ENCODE measurements around the gene OR13C5. TPM values are rescaled to one million over a fixed set of nuclear protein-coding genes. Genes with fewer than 3 reads are reported as not detected.

OR13C5 gene
- total and polyA plus RNA-seq, 4 donors, result not detected

DNA sequence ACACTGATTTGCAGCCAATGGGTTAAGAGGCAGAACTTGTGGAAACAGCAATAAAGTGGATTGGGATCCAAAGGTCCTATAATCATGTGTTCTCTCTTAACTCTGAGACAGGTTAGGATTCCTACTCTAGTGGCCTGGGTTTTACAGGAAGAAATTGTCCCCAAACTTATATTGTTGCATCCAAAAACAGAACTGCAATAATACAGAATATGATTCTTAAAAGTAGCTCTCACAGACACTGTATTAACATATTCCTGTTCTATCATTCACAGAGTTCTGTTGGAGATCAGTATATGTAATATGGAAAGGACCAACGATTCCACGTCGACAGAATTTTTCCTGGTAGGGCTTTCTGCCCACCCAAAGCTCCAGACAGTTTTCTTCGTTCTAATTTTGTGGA, 30.3 kb downstream of the OR13C5 start, which contains the start of gene OR13C8:
TSS of gene OR13C8 (plus strand) at position 301 of the 400 bp plus-strand sequence. CDS start at position 301, 0 bp downstream.
- H3K27me3 ChIP-seq (ENCODE audit: control insufficient read depth in 4 of 4, insufficient read depth in 4 of 4, low read length in 3 of 4), result no peaks in the 10 kb centered on the region
- no peak for DNase-seq (ENCODE audit: low spot score)
- no peak within 1 kb of the TSS for H3K9ac ChIP-seq (ENCODE audit: low read depth in 1 of 2, low read length in 2 of 2)
- H3K4me1 ChIP-seq (ENCODE audit: control insufficient read depth in 4 of 4, insufficient read depth in 4 of 4, low read length in 3 of 4), result no peaks in the 10 kb centered on the region
- no peaks in the 10 kb centered on the region for H3K36me3 ChIP-seq (ENCODE audit: control insufficient read depth in 4 of 4, insufficient read depth in 3 of 4, low read depth in 1 of 4, low read length in 3 of 4)
- no peak within 1 kb of the TSS for H3K27ac ChIP-seq (ENCODE audit: low read depth in 1 of 2, low read length in 2 of 2)
- WGBS, result 82% methylated on average over 4 of the region's 4 CpGs
- peaks cover 0 to 8% (median 5%) of the 10 kb centered on the region in 4 donors for H3K9me3 ChIP-seq (ENCODE audit: control insufficient read depth in 4 of 4, low read length in 3 of 4)
- TF ChIP-seq RXRA (IDR thresholded peaks at IDR 0.05) (no peak), HNF4G (IDR thresholded peaks at IDR 0.05) (no peak), YY1 (IDR thresholded peaks at IDR 0.05) (no peak), EGR1 (IDR thresholded peaks at IDR 0.05; ENCODE audit: low read depth in 2 of 2) (no peak), FOXA2 (IDR thresholded peaks at IDR 0.05) (no peak), HNF4A (conservative IDR thresholded peaks at IDR 0.05) (no peak), TAF1 (conservative IDR thresholded peaks at IDR 0.05) (no peak), NR2F2 (IDR thresholded peaks at IDR 0.05) (no peak), JUND (IDR thresholded peaks at IDR 0.05) (no peak), FOXA1 (IDR thresholded peaks at IDR 0.05) (no peak), SP1 (IDR thresholded peaks at IDR 0.05) (no peak), RAD21 (IDR thresholded peaks at IDR 0.05) (no peak)
- TF ChIP-seq, protein P1, sequence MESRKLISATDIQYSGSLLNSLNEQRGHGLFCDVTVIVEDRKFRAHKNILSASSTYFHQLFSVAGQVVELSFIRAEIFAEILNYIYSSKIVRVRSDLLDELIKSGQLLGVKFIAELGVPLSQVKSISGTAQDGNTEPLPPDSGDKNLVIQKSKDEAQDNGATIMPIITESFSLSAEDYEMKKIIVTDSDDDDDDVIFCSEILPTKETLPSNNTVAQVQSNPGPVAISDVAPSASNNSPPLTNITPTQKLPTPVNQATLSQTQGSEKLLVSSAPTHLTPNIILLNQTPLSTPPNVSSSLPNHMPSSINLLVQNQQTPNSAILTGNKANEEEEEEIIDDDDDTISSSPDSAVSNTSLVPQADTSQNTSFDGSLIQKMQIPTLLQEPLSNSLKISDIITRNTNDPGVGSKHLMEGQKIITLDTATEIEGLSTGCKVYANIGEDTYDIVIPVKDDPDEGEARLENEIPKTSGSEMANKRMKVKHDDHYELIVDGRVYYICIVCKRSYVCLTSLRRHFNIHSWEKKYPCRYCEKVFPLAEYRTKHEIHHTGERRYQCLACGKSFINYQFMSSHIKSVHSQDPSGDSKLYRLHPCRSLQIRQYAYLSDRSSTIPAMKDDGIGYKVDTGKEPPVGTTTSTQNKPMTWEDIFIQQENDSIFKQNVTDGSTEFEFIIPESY (IDR thresholded peaks at IDR 0.05), result no peak
- TF ChIP-seq, protein P2, sequence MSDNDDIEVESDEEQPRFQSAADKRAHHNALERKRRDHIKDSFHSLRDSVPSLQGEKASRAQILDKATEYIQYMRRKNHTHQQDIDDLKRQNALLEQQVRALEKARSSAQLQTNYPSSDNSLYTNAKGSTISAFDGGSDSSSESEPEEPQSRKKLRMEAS (IDR thresholded peaks at IDR 0.05), result no peak
- TF ChIP-seq, protein P3, sequence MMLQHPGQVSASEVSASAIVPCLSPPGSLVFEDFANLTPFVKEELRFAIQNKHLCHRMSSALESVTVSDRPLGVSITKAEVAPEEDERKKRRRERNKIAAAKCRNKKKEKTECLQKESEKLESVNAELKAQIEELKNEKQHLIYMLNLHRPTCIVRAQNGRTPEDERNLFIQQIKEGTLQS (IDR thresholded peaks at IDR 0.05), result no peak
- TF ChIP-seq, protein P4, sequence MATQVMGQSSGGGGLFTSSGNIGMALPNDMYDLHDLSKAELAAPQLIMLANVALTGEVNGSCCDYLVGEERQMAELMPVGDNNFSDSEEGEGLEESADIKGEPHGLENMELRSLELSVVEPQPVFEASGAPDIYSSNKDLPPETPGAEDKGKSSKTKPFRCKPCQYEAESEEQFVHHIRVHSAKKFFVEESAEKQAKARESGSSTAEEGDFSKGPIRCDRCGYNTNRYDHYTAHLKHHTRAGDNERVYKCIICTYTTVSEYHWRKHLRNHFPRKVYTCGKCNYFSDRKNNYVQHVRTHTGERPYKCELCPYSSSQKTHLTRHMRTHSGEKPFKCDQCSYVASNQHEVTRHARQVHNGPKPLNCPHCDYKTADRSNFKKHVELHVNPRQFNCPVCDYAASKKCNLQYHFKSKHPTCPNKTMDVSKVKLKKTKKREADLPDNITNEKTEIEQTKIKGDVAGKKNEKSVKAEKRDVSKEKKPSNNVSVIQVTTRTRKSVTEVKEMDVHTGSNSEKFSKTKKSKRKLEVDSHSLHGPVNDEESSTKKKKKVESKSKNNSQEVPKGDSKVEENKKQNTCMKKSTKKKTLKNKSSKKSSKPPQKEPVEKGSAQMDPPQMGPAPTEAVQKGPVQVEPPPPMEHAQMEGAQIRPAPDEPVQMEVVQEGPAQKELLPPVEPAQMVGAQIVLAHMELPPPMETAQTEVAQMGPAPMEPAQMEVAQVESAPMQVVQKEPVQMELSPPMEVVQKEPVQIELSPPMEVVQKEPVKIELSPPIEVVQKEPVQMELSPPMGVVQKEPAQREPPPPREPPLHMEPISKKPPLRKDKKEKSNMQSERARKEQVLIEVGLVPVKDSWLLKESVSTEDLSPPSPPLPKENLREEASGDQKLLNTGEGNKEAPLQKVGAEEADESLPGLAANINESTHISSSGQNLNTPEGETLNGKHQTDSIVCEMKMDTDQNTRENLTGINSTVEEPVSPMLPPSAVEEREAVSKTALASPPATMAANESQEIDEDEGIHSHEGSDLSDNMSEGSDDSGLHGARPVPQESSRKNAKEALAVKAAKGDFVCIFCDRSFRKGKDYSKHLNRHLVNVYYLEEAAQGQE (IDR thresholded peaks at IDR 0.05), result no peak
- TF ChIP-seq, protein P5, sequence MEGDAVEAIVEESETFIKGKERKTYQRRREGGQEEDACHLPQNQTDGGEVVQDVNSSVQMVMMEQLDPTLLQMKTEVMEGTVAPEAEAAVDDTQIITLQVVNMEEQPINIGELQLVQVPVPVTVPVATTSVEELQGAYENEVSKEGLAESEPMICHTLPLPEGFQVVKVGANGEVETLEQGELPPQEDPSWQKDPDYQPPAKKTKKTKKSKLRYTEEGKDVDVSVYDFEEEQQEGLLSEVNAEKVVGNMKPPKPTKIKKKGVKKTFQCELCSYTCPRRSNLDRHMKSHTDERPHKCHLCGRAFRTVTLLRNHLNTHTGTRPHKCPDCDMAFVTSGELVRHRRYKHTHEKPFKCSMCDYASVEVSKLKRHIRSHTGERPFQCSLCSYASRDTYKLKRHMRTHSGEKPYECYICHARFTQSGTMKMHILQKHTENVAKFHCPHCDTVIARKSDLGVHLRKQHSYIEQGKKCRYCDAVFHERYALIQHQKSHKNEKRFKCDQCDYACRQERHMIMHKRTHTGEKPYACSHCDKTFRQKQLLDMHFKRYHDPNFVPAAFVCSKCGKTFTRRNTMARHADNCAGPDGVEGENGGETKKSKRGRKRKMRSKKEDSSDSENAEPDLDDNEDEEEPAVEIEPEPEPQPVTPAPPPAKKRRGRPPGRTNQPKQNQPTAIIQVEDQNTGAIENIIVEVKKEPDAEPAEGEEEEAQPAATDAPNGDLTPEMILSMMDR (IDR thresholded peaks at IDR 0.05; ENCODE audit: low read depth, low read length, missing input control), result no peak
- H3K4me3 ChIP-seq (ENCODE audit: low read depth in 1 of 3, low read length in 3 of 3), result no peak within 1 kb of the TSS

DNA sequence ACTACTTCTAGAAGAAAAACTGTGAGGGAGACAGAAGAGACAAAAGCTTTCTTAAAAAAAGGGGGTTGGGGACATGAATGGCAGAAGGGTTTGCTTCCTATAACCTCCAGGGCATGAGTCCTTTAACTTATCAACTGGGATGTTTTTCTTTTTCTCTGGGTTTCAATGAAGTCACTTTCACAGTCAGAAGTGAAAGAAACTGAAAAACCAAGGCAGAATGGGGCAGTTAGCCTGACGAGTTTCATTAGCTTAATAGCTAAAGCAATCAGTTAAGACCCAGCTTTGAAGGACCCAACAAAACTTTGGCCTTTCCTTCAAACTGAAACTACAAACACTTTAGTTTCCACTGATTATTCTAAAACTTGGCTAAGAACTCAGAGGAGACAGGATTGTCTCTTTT, 34.9 kb downstream of the OR13C5 start:
- Histone ChIP-seq H3K9ac (ENCODE audit: low read depth in 1 of 2, low read length in 2 of 2) (no peak overlapping the region), H3K27ac (ENCODE audit: low read depth in 1 of 2, low read length in 2 of 2) (no peak overlapping the region), H3K36me3 (ENCODE audit: control insufficient read depth in 4 of 4, insufficient read depth in 3 of 4, low read depth in 1 of 4, low read length in 3 of 4) (no peaks in the 10 kb centered on the region), H3K4me3 (ENCODE audit: low read depth in 1 of 3, low read length in 3 of 3) (no peak overlapping the region), H3K4me1 (ENCODE audit: control insufficient read depth in 4 of 4, insufficient read depth in 4 of 4, low read length in 3 of 4) (no peaks in the 10 kb centered on the region), H3K9me3 (ENCODE audit: control insufficient read depth in 4 of 4, low read length in 3 of 4) (no peaks in the 10 kb centered on the region), H3K27me3 (ENCODE audit: control insufficient read depth in 4 of 4, insufficient read depth in 4 of 4, low read length in 3 of 4) (no peaks in the 10 kb centered on the region)
- 63% methylated on average over 1 of the region's 1 CpG for WGBS
- TF ChIP-seq FOXA2 (IDR thresholded peaks at IDR 0.05) (no peak), FOXA1 (IDR thresholded peaks at IDR 0.05) (no peak), RAD21 (IDR thresholded peaks at IDR 0.05) (no peak), YY1 (IDR thresholded peaks at IDR 0.05) (no peak), HNF4A (conservative IDR thresholded peaks at IDR 0.05) (no peak), JUND (IDR thresholded peaks at IDR 0.05) (no peak), EGR1 (IDR thresholded peaks at IDR 0.05; ENCODE audit: low read depth in 2 of 2) (no peak), HNF4G (IDR thresholded peaks at IDR 0.05) (no peak), RXRA (IDR thresholded peaks at IDR 0.05) (no peak)
- TF ChIP-seq, protein P4 (IDR thresholded peaks at IDR 0.05), result no peak
- TF ChIP-seq, protein P2 (IDR thresholded peaks at IDR 0.05), result no peak
- no peak for DNase-seq (ENCODE audit: low spot score)

Data from liver (tissue), 9 donors.